Left ventricle myocardium inferior (tissue), 1 donor: ENCODE data around the gene AGR3. TPM values are rescaled to one million over a fixed set of nuclear protein-coding genes. Genes with fewer than 3 reads are reported as not detected.

ENCODE experiments used
- DNase-seq: peaks from one replicate; pipeline ENCODE4 v3.0.0-alpha.2; 2020
- H3K27ac ChIP-seq: fragments of 200-600 bp; replicated peaks from 2 replicates; pipeline ENCODE4 v1.8.0; 2021
- H3K27me3 ChIP-seq: fragments of 200-600 bp; 2 replicates; pipeline ENCODE4 v1.8.0; 2021; ENCODE audit warnings: low read depth
- H3K36me3 ChIP-seq: fragments of 200-600 bp; 2 replicates; pipeline ENCODE4 v1.8.0; 2021
- H3K4me1 ChIP-seq: fragments of 200-600 bp; 2 replicates; pipeline ENCODE4 v1.8.0; 2021
- H3K4me3 ChIP-seq: fragments of 200-600 bp; 2 replicates; pipeline ENCODE4 v1.8.0; 2021; ENCODE audit warnings: mild to moderate bottlenecking, moderate library complexity
- H3K9me3 ChIP-seq: fragments of 200-600 bp; replicated peaks from 2 replicates; pipeline ENCODE4 v1.8.0; 2021
- CTCF ChIP-seq: fragments of 200-600 bp; IDR thresholded peaks from 2 replicates; pipeline ENCODE4 v1.8.0; 2021; ENCODE audit warnings: antibody characterized with exemption, mild to moderate bottlenecking, borderline replicate concordance
- intact Hi-C: fragments of 100-400 bp; cut with micrococcal nuclease; formaldehyde crosslinking; loops from one replicate; pipeline ENCODE4 v1.11.0; 2022
- total RNA-seq: library from RNA; stranded (reverse); fragmentation: NEBNext Ultra II Directional; extraction: Animal tissue kit (Norgen Biotek cat#: 25700); gene quantifications from one replicate; pipeline ENCODE4 v1.2.1, GENCODE V29; 2021
- donor health status: DM: no; HTN: yes; CAD: no; lungs with severe emphysema.

AGR3 gene
- total RNA-seq, 1 donor from 2014 or later: not detected

- Histone ChIP-seq H3K4me3 (no peak overlapping the region), H3K27me3 (peaks cover 6% of the 10 kb centered on the region), H3K4me1 (no peaks in the 10 kb centered on the region), H3K36me3 (no peaks in the 10 kb centered on the region), H3K27ac (no peak overlapping the region), H3K9me3 (no peaks in the 10 kb centered on the region)
- TF ChIP-seq CTCF: no peak
- no peak for DNase-seq
- intact Hi-C loops: no loop called here
Measured at GRCh38 chr7:16851829-16852228, 30.0 kb downstream of the AGR3 start.

GRCh38 chr7:16850614-16851466, 30.9 kb downstream of the AGR3 start:
- Histone ChIP-seq H3K9me3 (no peaks in the 10 kb centered on the region), H3K4me1 (no peaks in the 10 kb centered on the region), H3K27me3 (peaks cover 6% of the 10 kb centered on the region), H3K36me3 (no peaks in the 10 kb centered on the region), H3K4me3 (no peak overlapping the region), H3K27ac (no peak overlapping the region)
- TF ChIP-seq CTCF: no peak
- no peak for DNase-seq
- intact Hi-C loops: no loop called here

GRCh38 chr7:16849296-16850148, 32.3 kb downstream of the AGR3 start:
- Histone ChIP-seq H3K36me3 (no peaks in the 10 kb centered on the region), H3K4me3 (no peak overlapping the region), H3K27ac (no peak overlapping the region), H3K27me3 (peaks cover 6% of the 10 kb centered on the region), H3K4me1 (no peaks in the 10 kb centered on the region), H3K9me3 (no peaks in the 10 kb centered on the region)
- TF ChIP-seq CTCF: no peak
- intact Hi-C loops: no loop called here
- no peak for DNase-seq

- DNase-seq: no peak
- H3K4me3 ChIP-seq: no peak overlapping the region
- TF ChIP-seq CTCF: no peak
- no peaks in the 10 kb centered on the region for H3K36me3 ChIP-seq
- H3K27me3 ChIP-seq: peaks cover 6% of the 10 kb centered on the region
- intact Hi-C loops: no loop called here
- no peaks in the 10 kb centered on the region for H3K4me1 ChIP-seq
- no peaks in the 10 kb centered on the region for H3K9me3 ChIP-seq
- no peak overlapping the region for H3K27ac ChIP-seq
Measured at GRCh38 chr7:16847381-16847860, 34.4 kb downstream of the AGR3 start.

GRCh38 chr7:16846601-16847165, 35.1 kb downstream of the AGR3 start:
- TF ChIP-seq CTCF: no peak

More at GRCh38 chr7:16846601-16847165, 35.1 kb downstream of the AGR3 start:
- no peak for DNase-seq
- H3K27ac ChIP-seq: no peak overlapping the region
- no peak overlapping the region for H3K4me3 ChIP-seq
- no peaks in the 10 kb centered on the region for H3K4me1 ChIP-seq
- peaks cover 6% of the 10 kb centered on the region for H3K27me3 ChIP-seq
- H3K9me3 ChIP-seq: no peaks in the 10 kb centered on the region
- H3K36me3 ChIP-seq: no peaks in the 10 kb centered on the region
- intact Hi-C loops: no loop called here
